Neural progenitor cell (in vitro differentiated cells): ENCODE data around the gene KCTD11.

Experiments
- EZH2 ChIP-seq: fragments of 200-600 bp; sonication (generic); IDR thresholded peaks from 2 replicates; pipeline ENCODE4 v1.6.1; 2017; ENCODE audit warnings: antibody characterized with exemption, mild to moderate bottlenecking, moderate library complexity
- TF ChIP-seq, protein P1 (sequence below): fragments of 200-600 bp; sonication (generic); IDR thresholded peaks from 2 replicates; pipeline ENCODE4 v1.5.1; 2017; ENCODE audit warnings: antibody characterized with exemption, mild to moderate bottlenecking

DNA sequence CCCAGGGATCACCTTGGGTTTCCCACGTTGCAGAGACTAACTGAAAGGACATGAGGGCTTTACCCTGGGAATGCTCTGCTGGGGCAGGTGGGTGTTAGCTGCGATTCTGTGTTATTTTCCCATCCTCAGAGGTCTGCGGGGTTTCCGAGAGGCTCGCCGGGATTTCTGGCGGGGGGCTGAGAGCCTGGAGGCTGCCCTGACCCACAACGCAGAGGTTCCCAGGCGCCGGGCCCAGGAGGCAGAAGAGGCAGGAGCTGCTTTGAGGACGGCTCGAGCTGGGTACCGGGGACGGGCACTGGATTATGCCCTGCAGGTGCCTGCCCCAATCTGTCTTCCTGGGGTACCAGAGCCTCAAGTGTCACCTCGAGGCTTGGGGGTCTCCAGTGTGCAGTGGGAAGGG is 8.7 kb upstream of the KCTD11 start:
- TF ChIP-seq, protein P1, sequence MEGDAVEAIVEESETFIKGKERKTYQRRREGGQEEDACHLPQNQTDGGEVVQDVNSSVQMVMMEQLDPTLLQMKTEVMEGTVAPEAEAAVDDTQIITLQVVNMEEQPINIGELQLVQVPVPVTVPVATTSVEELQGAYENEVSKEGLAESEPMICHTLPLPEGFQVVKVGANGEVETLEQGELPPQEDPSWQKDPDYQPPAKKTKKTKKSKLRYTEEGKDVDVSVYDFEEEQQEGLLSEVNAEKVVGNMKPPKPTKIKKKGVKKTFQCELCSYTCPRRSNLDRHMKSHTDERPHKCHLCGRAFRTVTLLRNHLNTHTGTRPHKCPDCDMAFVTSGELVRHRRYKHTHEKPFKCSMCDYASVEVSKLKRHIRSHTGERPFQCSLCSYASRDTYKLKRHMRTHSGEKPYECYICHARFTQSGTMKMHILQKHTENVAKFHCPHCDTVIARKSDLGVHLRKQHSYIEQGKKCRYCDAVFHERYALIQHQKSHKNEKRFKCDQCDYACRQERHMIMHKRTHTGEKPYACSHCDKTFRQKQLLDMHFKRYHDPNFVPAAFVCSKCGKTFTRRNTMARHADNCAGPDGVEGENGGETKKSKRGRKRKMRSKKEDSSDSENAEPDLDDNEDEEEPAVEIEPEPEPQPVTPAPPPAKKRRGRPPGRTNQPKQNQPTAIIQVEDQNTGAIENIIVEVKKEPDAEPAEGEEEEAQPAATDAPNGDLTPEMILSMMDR = no peak
- TF ChIP-seq EZH2 = no peak
